Naive thymus-derived CD4-positive, alpha-beta T cell (primary cell): ENCODE results near the gene DIPK1A. TPM values are rescaled to one million over a fixed set of nuclear protein-coding genes. Genes with fewer than 3 reads are reported as not detected.

Source experiments
- ATAC-seq: fragments of 150-1000 bp; cut with Tn5 transposase; 2 replicates; pipeline ENCODE4 v1.10.0; 2021; ENCODE audit warnings: mild to moderate bottlenecking, moderate library complexity
- CTCF ChIA-PET: fragments of 350-600 bp; sonication (Branson Sonifier 250); formaldehyde crosslinking; loops from one replicate; lab custom pipeline; 2021; ENCODE audit warnings: antibody characterized with exemption; lab: Charles Lee
- POLR2A ChIA-PET: fragments of 350-600 bp; sonication (Branson Sonifier 250); formaldehyde crosslinking; loops from one replicate; lab custom pipeline; 2021; ENCODE audit warnings: antibody characterized with exemption, inconsistent platforms; lab: Charles Lee
- DNase-seq, 9 donors: peaks; one replicate each; pipeline versions ENCODE4 v3.0.0 to v3.0.0-alpha.2; 2020 to 2022; ENCODE audit warnings: mixed read lengths in 1 of 9
- H3K27ac ChIP-seq: one replicate; pipeline ENCODE4 v1.7.0; 2013; ENCODE audit warnings: mild to moderate bottlenecking, low read depth, low read length, moderate library complexity
- H3K27me3 ChIP-seq, 2 donors: one replicate each; pipeline ENCODE4 v1.7.0; 2013; ENCODE audit warnings: low read length in 2 of 2, mild to moderate bottlenecking in 2 of 2, moderate library complexity in 2 of 2; ENCODE audit not compliant: control insufficient read depth in 2 of 2, insufficient read depth in 2 of 2
- H3K36me3 ChIP-seq, 3 experiments: 1 replicate in 2 of 3; 2 replicates in 1 of 3; pipeline ENCODE4 v1.7.0; 2013; ENCODE audit warnings: low read length in 3 of 3, mild to moderate bottlenecking in 3 of 3, moderate library complexity in 1 of 3; ENCODE audit not compliant: insufficient read depth in 3 of 3, control insufficient read depth in 2 of 3
- H3K4me1 ChIP-seq, 2 donors: one replicate each; pipeline ENCODE4 v1.7.0; 2013; ENCODE audit warnings: low read length in 2 of 2, mild to moderate bottlenecking in 2 of 2, moderate library complexity in 1 of 2; ENCODE audit not compliant: control insufficient read depth in 2 of 2, insufficient read depth in 2 of 2
- H3K4me3 ChIP-seq: 2 replicates; pipeline ENCODE4 v1.7.0; 2013; ENCODE audit warnings: mild to moderate bottlenecking, low read length
- H3K9me3 ChIP-seq, 3 experiments: 1 replicate in 2 of 3; 2 replicates in 1 of 3; pipeline ENCODE4 v1.7.0; 2013; ENCODE audit warnings: low read length in 3 of 3; ENCODE audit not compliant: control insufficient read depth in 2 of 3
- H3K27ac Mint-ChIP-seq, 9 donors: one replicate each; pipeline ENCODE4 v1.8.0; 2020 to 2022; ENCODE audit warnings: mixed read lengths in 9 of 9, mild to moderate bottlenecking in 8 of 9, moderate library complexity in 5 of 9, inconsistent platforms in 2 of 9
- H3K27me3 Mint-ChIP-seq, 5 donors: one replicate each; pipeline ENCODE4 v1.8.0; 2021 to 2022; ENCODE audit warnings: mixed read lengths in 5 of 5, mild to moderate bottlenecking in 1 of 5
- H3K36me3 Mint-ChIP-seq, 5 donors: one replicate each; pipeline ENCODE4 v1.8.0; 2020 to 2022; ENCODE audit warnings: mixed read lengths in 5 of 5, mild to moderate bottlenecking in 3 of 5, inconsistent platforms in 1 of 5
- H3K4me1 Mint-ChIP-seq, 7 donors: one replicate each; pipeline ENCODE4 v1.8.0; 2020 to 2022; ENCODE audit warnings: mixed read lengths in 7 of 7, mild to moderate bottlenecking in 3 of 7, inconsistent platforms in 1 of 7
- H3K4me3 Mint-ChIP-seq, 10 donors: one replicate each; pipeline ENCODE4 v1.8.0; 2020 to 2022; ENCODE audit warnings: mild to moderate bottlenecking in 10 of 10, mixed read lengths in 10 of 10, moderate library complexity in 6 of 10, inconsistent platforms in 2 of 10
- H3K9me3 Mint-ChIP-seq, 11 donors: one replicate each; pipeline ENCODE4 v1.8.0; 2020 to 2022; ENCODE audit warnings: mixed read lengths in 11 of 11, mild to moderate bottlenecking in 4 of 11, inconsistent platforms in 1 of 11, moderate library complexity in 1 of 11
- intact Hi-C, 2 donors: fragments of 100-400 bp; cut with micrococcal nuclease; formaldehyde crosslinking; loops; one replicate each; pipeline ENCODE4 v1.15.1; 2023
- polyA plus RNA-seq, 2 donors: library from polyadenylated mRNA; unstranded; fragments of 300-500 nt; fragmentation: Illumina TruSeq; gene quantifications; one replicate each; pipeline ENCODE4 v1.2.3, GENCODE V29; 2021
- total RNA-seq, 6 experiments: library from RNA in 5 of 6; stranded (reverse) in 5 of 6; gene quantifications; 1 replicate in 5 of 6; 2 replicates in 1 of 6; pipeline ENCODE4 v1.2.3 and lab custom pipeline; 2021 to 2026

DIPK1A gene
- total and polyA plus RNA-seq, 7 experiments from 2014 or later, result 9.9 to 21.9 (median 15.2) TPM

- Histone ChIP-seq H3K4me1 (peaks cover 46 to 48% of the 10 kb centered on the region in 2 donors), H3K27me3 (no peaks in the 10 kb centered on the region), H3K9me3 (no peaks in the 10 kb centered on the region), H3K36me3 (no peaks in the 10 kb centered on the region), H3K4me3 (peak overlapping the region; percentile 69), H3K27ac (peak overlapping the region; percentile 100)
- H3K27ac Mint-ChIP-seq, result no peak overlapping the region
- peak; percentile 75 for ATAC-seq
- H3K9me3 Mint-ChIP-seq, result peaks cover 0 to 6% (median 0%) of the 10 kb centered on the region in 11 donors
- H3K36me3 Mint-ChIP-seq, result peaks cover 0 to 7% (median 0%) of the 10 kb centered on the region in 5 donors
- H3K4me3 Mint-ChIP-seq, result no peak overlapping the region
- intact Hi-C loops, result loop anchor here (1.0 to 10.0 kb wide), 16 partner anchors 19 to 1940 kb away; partner anchors contain the start of genes CCDC18 (in 2 of the 2), DR1 (in 2 of the 2), GFI1 (in 2 of the 2) and TMED5 (in 2 of the 2)
- ChIA-PET POLR2A (interaction anchor here (0.6 to 7.5 kb wide), 21 partner anchors 10 to 1415 kb away, joined by 3 to 113 read pairs (median 10); partner anchors contain the start of genes MTF2 and RPL5), CTCF (interaction anchor here (0.8 to 9.1 kb wide), 17 partner anchors 10 to 130 kb away, joined by 3 to 175 read pairs (median 7); partner anchors contain the start of gene RPL5)
- DNase-seq, result peak; percentile 12 to 91 (median 78)
- H3K27me3 Mint-ChIP-seq, result no peaks in the 10 kb centered on the region
- peaks cover 23 to 30% (median 25%) of the 10 kb centered on the region in 7 donors for H3K4me1 Mint-ChIP-seq
Observed at GRCh38 chr1:92961896-92962752, 862 bp upstream of the DIPK1A start.

DNA sequence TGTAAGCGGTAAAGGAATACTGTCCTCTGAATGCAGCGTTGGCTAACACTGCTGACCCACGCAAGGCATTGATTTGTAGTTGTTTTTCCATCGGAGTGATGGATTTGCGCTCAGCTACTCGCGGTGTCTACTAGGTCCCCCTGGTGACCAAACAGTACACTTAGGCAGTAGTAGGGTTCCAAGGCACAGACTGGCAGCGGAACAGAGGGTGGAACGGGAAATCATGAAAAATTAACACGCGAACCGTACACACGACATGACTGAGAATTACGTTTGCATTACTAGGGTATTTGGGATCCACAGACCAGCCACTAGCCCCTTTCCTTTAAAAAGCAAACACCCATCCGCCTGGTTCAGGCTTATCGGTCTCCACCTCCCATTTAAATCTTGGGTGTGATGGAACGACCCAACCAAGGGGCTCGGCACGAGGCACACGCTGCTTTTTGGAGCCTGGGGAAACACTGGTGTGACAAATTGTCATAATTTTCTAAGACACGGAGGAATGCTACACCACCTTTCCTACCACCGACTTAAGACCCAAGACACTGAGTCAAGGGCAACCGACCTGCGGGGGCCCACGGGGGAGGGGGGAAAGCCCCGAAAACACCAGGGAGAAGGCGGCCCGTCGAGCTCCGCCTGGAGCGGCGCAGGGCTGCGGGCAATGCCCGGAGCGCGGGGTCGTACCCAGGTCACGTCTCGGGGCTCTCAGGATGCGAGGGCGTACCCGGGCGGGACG lies 699 bp downstream of the DIPK1A start:
- H3K4me1 ChIP-seq, result peaks cover 39 to 55% of the 10 kb centered on the region in 2 donors
- peak overlapping the region; percentile 58 for H3K4me3 ChIP-seq
- peak in 8 of 9 donors; percentile 57 to 85 (median 76) for DNase-seq
- no peaks in the 10 kb centered on the region for H3K27me3 Mint-ChIP-seq
- ChIA-PET POLR2A (interaction anchor here (0.7 to 7.5 kb wide), 22 partner anchors 8 to 129 kb away, joined by 3 to 113 read pairs (median 8); partner anchors contain the start of genes MTF2 and RPL5), CTCF (interaction anchor here (0.6 to 9.1 kb wide), 26 partner anchors 8 to 128 kb away, joined by 3 to 175 read pairs (median 6); partner anchors contain the start of genes MTF2 and RPL5)
- H3K27ac ChIP-seq, result peak overlapping the region; percentile 100
- intact Hi-C loops, result loop anchor here (1.0 to 10.0 kb wide), 18 partner anchors 9 to 1938 kb away; partner anchors contain the start of genes DR1 (in 2 of the 2), GFI1 (in 2 of the 2), RPL5 (in 2 of the 2) and ABCD3 (in 1 of the 2)
- no peaks in the 10 kb centered on the region for H3K27me3 ChIP-seq
- peaks cover 0 to 7% (median 0%) of the 10 kb centered on the region in 5 donors for H3K36me3 Mint-ChIP-seq
- ATAC-seq, result peak; percentile 65
- no peaks in the 10 kb centered on the region for H3K9me3 ChIP-seq
- H3K9me3 Mint-ChIP-seq, result peaks cover 0 to 6% (median 0%) of the 10 kb centered on the region in 11 donors
- H3K27ac Mint-ChIP-seq, result peak overlapping the region; percentile 95 to 99 (median 98)
- H3K4me1 Mint-ChIP-seq, result peaks cover 37 to 46% (median 41%) of the 10 kb centered on the region in 7 donors
- no peaks in the 10 kb centered on the region for H3K36me3 ChIP-seq
- H3K4me3 Mint-ChIP-seq, result peak overlapping the region in 9 of 10 donors; percentile 86 to 97 (median 90)

GRCh38 chr1:92958203-92958970 lies 2.9 kb downstream of the DIPK1A start:
- Mint-ChIP-seq H3K27me3 (no peaks in the 10 kb centered on the region), H3K36me3 (peaks cover 0 to 8% (median 5%) of the 10 kb centered on the region in 5 donors), H3K4me1 (peaks cover 49 to 62% (median 57%) of the 10 kb centered on the region in 7 donors), H3K27ac (peak overlapping the region; percentile 4 to 76 (median 40)), H3K9me3 (peaks cover 0 to 6% (median 0%) of the 10 kb centered on the region in 11 donors), H3K4me3 (peak overlapping the region; percentile 4 to 97 (median 36))
- POLR2A ChIA-PET, result interaction anchor here (1.0 to 7.5 kb wide), 7 partner anchors 22 to 126 kb away, joined by 3 to 113 read pairs (median 9); no protein-coding TSS in a partner anchor
- CTCF ChIA-PET, result interaction anchor here (0.8 to 9.1 kb wide), 14 partner anchors 8 to 99 kb away, joined by 3 to 175 read pairs (median 3); no protein-coding TSS in a partner anchor
- ATAC-seq (no peak), DNase-seq (no peak)
- no peaks in the 10 kb centered on the region for H3K27me3 ChIP-seq
- no peaks in the 10 kb centered on the region for H3K9me3 ChIP-seq
- peak overlapping the region; percentile 32 for H3K27ac ChIP-seq
- H3K36me3 ChIP-seq, result no peaks in the 10 kb centered on the region
- no peak overlapping the region for H3K4me3 ChIP-seq
- H3K4me1 ChIP-seq, result peaks cover 23 to 41% of the 10 kb centered on the region in 2 donors
- intact Hi-C loops, result no loop called here

GRCh38 chr1:92957030-92957734 lies 4.1 kb downstream of the DIPK1A start:
- peaks cover 15 to 44% of the 10 kb centered on the region in 2 donors for H3K4me1 ChIP-seq
- Mint-ChIP-seq H3K4me3 (peak overlapping the region; percentile 10 to 56 (median 36)), H3K27ac (peak overlapping the region; percentile 1 to 80 (median 53)), H3K4me1 (peaks cover 57 to 72% (median 65%) of the 10 kb centered on the region in 7 donors), H3K9me3 (peaks cover 0 to 6% (median 0%) of the 10 kb centered on the region in 11 donors), H3K27me3 (no peaks in the 10 kb centered on the region), H3K36me3 (peaks cover 0 to 8% (median 5%) of the 10 kb centered on the region in 5 donors)
- H3K27me3 ChIP-seq, result no peaks in the 10 kb centered on the region
- ATAC-seq, result no peak
- H3K36me3 ChIP-seq, result no peaks in the 10 kb centered on the region
- H3K4me3 ChIP-seq, result no peak overlapping the region
- intact Hi-C loops, result no loop called here
- peak overlapping the region; percentile 29 for H3K27ac ChIP-seq
- POLR2A ChIA-PET, result interaction anchor here (0.9 to 1.5 kb wide), 4 partner anchors 19 to 94 kb away, joined by 3 to 5 read pairs (median 4); no protein-coding TSS in a partner anchor
- DNase-seq, result no peak
- CTCF ChIA-PET, result interaction anchor here (0.8 to 9.1 kb wide), 9 partner anchors 8 to 98 kb away, joined by 3 to 175 read pairs (median 3); no protein-coding TSS in a partner anchor
- no peaks in the 10 kb centered on the region for H3K9me3 ChIP-seq
